Activated CD4-positive, alpha-beta T cell treated with anti-CD3 and anti-CD28 coated beads, Interleukin-2, amount 50 U/mL, for 48 hours (primary cell): Measurements from ENCODE around the gene TBX2.

Source experiments
- DNase-seq, 2 experiments: peaks; one replicate each; pipeline ENCODE4 v3.0.0-alpha.2; 2020

TBX2 gene

GRCh38 chr17:61388561-61389356 lies 10.9 kb upstream of the TBX2 start:
- DNase-seq: no peak

- peak; percentile 64 to 67 for DNase-seq
Observed at GRCh38 chr17:61389670-61390478, 9.8 kb upstream of the TBX2 start.

- no peak for DNase-seq
Observed at GRCh38 chr17:61390479-61390791, 9.2 kb upstream of the TBX2 start.

- DNase-seq: no peak
Observed at GRCh38 chr17:61391595-61392291, 7.9 kb upstream of the TBX2 start.

- DNase-seq: no peak
Observed at GRCh38 chr17:61392679-61393078, 7.0 kb upstream of the TBX2 start.

- DNase-seq: no peak
Observed at GRCh38 chr17:61393550-61393903, 6.1 kb upstream of the TBX2 start.

DNA sequence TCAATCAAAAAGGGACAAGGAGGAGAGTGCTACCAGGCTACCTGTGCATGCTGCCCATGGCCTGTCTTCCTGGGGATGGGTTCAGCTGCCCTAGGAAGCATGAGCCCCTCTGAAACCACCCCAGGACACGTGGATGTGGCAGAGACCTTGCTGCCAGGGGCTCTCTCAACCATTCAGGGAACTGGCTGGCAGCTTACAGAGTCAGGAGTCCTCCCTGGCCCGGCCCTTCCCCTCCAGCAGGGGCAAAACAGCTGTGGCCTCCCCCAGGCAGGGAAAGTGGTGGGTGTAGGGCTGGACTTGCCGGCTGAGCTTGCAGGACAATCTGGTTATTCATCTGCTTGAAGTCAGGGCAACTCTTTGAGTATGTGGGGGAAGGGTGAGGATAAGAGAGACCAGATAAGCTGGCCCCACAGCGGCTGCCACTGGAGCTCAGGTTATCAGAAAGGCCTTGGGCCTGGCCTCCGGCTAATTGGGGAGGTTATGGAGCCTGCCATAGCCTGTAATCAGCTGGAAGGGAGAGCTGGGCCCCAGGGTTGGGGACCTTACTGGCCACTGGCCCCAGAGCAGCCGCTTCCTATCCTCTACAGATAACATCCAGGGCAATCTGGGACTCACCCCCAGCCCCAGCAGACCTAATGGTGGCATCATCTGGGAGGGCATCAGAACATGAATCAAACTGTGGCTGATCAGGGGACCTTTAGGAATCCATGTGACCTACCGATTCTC lies 5.6 kb upstream of the TBX2 start:
- DNase-seq: no peak

- DNase-seq: no peak
Observed at GRCh38 chr17:61394630-61395408, 4.8 kb upstream of the TBX2 start.

DNA sequence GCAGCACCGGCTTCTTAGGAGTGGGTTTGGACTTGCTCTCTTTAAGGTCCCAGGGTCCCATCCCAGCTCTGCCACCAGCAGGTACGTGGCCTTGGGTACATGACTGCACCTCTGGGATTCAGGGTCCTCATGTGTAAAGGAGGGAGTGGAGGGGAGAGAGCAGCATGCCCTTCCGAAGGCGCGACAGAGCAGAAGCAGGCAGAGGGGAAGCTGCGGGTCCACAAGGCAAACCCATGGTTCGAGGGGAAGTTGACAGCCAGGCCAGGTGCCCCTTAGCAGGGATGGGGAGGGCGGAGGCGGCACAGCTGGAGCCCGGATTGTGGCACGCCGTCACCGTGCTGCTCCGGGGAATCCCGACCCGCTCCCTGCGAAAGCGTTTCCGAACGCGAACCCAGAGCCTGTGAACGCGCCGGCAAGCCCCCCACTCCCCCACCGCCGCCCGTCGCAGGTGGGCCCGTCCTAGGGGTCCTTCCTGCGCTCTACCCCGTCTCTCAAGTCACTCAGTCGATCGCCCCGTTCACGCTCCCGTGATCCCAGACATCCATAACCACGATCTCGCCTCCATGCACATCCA lies 4.1 kb upstream of the TBX2 start:
- no peak for DNase-seq

- no peak for DNase-seq
Observed at GRCh38 chr17:61395983-61396585, 3.6 kb upstream of the TBX2 start.

DNA sequence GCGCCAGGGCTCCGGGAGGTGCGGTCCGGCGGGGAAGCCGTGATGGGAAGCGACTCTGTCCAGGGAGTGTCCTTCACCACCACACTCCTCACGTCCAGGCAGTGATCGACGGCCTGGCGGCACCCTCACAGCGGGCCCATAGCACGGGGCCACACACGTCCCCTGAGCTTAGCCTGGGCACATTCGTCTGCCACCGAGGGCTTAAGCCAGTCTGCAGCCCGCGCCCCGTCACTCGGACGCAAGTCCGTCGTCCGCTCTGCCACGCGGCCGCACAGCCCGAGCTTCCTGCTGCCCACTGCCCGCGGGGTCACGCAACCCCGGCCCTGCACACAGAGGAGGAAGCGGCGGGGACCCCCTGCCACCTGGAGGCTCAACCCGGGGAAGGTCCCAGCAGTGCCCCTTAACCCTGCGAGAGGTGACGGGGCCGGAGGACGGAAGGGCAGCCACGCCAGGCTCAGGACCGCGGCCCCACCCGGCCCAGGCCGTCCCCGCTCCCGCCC lies 3.0 kb upstream of the TBX2 start:
- no peak for DNase-seq

DNA sequence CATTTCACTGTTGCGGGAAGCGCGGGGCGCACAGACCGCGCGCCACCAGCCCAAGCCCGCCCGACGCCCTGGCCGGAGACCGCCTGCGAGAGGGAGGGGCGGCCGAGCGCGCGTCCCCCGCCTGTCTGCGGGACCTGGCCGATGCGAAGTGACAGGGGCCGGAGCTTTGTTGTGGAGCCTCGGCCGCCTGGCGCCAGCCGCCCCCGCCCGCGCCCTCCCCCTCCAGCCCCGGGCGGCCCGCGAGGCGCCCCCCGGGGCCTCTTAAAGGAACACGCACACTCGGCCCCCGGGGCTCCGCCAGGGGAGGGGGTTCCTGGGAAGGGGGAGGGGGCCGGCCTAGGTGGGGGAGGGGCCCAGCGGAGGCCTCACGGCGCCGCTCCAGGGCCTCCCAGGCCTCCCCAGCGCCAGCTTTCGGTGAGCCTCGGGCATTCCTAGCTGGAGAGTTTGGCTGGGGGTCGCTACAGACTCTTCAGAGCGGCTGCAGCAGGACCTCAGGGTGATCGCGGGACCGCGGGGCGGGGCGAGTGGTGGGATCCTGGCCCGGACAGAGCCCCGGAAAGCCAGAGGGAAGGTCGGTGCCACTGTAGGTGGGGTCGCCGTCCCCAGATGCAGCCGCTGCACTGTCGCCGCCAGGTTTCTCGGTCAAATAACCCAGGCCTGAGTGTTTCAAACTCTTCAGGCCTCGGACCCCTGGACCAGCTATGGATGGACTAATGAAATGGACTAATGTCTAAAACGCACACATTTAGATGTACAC lies 2.4 kb upstream of the TBX2 start:
- no peak for DNase-seq

GRCh38 chr17:61398721-61399130 lies 917 bp upstream of the TBX2 start:
- DNase-seq: no peak

- DNase-seq: no peak
Observed at GRCh38 chr17:61400066-61400716, 548 bp downstream of the TBX2 start.

DNA sequence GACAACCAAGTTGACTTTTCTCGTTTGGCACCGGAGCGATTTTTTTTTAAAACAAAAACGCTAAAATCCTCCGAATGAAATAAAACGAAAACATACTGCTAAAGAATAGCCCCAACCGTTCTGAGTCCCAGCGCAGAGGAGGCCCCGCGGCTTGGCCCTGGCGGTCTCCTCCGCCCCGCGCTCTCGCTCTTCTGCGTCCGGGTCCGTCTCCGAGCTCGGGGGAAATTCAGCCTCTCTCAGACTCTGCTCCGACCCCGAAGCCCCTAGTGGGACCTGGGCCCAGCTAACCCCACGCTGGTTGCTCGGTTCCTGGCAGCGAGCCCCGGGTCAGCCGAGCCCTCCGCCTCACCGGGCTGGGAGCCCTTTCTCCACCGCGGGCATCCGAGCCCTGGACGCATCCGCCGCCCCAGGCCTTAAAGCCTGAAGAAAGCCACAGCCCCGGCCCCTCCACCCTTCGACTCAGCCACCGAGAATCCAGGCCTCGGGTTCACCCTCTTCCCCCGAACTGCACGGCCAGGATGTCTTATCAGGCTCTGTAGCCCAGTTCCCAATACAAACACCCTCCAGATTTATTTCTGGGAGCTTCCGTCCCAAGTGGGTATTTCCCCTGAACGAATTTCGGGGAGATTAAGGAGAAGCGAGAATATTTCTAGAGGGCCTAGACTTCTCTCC lies 1.2 kb downstream of the TBX2 start:
- DNase-seq: no peak

GRCh38 chr17:61401389-61402072 lies 1.9 kb downstream of the TBX2 start:
- DNase-seq: no peak

GRCh38 chr17:61402073-61402541 lies 2.5 kb downstream of the TBX2 start:
- no peak for DNase-seq

DNA sequence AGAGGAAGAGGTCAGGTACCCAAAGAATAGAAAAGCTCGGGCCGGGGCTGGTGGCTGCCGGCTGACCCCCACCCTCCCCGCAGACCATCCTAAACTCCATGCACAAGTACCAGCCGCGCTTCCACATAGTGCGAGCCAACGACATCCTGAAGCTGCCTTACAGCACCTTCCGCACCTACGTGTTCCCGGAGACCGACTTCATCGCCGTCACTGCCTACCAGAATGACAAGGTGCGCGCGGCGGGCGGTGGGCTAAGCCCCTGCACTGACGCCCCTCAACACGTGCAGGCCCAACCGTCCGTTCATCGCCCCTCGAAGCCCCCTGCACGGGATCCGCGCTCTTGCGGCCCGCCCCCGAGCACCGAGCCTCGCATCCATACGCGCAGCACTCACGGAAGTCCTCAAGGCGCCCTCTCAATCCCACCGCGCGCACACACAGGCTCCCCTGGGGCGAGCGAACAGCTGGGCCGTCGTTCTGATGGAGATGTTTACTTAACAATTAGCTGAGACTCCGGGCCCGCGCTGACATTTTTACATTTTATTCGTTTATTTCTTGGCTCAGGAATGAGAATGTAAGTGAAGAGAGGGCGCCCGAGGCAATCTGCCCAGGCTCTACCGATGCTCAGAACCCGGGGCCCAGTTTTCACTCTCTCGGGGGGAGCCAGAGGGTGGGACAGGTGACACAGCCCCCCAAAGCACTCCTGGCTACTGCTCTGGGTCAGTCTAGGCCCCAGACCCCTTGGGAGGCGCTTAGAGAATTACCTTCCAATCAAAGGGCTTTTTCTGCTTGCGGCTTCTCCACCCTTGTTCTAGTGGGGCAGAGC lies 3.5 kb downstream of the TBX2 start:
- DNase-seq: no peak
